Suprapubic skin (tissue), 4 donors: ENCODE measurements around the gene VSIG1.

Experiments
- EP300 ChIP-seq: sonication (generic); formaldehyde crosslinking; IDR thresholded peaks from one replicate; pipeline ENCODE4 v1.6.1; 2017; ENCODE audit warnings: antibody characterized with exemption
- POLR2A ChIP-seq, 2 donors: fragments of 450-650 bp; IDR thresholded peaks; one replicate each; pipeline ENCODE4 v1.6.1; 2017; ENCODE audit warnings: antibody characterized with exemption in 2 of 2, mild to moderate bottlenecking in 2 of 2, moderate library complexity in 2 of 2
- POLR2AphosphoS5 ChIP-seq, 3 donors: sonication (generic); formaldehyde crosslinking; IDR thresholded peaks; one replicate each; pipeline ENCODE4 v1.6.1; 2017; ENCODE audit warnings: antibody characterized with exemption in 3 of 3
- TF ChIP-seq, protein P1 (sequence below), 2 donors: fragments of 200-600 bp in 1 of 2; fragments of 450-650 bp in 1 of 2; sonication (generic) in 1 of 2; IDR thresholded peaks; one replicate each; pipeline ENCODE4 v1.5.1; 2016 to 2019; ENCODE audit warnings: antibody characterized with exemption in 2 of 2, mild to moderate bottlenecking in 1 of 2, moderate library complexity in 1 of 2

DNA sequence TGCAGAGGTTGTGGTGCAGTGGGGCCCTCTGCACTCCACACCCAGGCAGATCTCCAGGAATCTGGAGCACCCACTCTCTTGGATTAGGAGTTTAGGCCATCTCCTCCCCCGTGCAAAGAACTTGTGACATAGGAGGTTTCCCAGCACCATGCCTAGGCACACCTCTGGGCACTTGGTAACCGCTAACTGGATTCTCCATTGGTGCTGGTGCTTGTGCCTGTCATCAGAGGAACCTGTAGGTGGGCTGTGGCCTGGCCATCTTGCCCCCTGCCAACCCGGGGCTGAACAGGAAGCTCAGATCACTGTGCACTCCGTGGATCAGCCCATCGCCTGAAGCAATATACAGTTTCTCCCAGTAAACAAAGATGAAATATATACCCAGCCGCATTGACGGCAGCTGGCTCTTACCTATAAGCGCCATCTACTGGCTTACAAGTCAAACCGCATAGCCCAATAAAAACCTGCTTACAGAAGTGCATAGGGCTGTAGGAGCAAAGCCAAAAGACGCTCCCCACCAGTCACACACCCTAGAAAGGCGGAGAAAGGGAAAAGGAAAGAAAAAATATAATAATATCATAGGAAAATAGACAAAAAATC, 43.5 kb upstream of the VSIG1 start:
- TF ChIP-seq POLR2A (IDR thresholded peaks at IDR 0.05) (no peak), EP300 (no peak), POLR2AphosphoS5 (IDR thresholded peaks at IDR 0.05) (no peak)
- TF ChIP-seq, protein P1, sequence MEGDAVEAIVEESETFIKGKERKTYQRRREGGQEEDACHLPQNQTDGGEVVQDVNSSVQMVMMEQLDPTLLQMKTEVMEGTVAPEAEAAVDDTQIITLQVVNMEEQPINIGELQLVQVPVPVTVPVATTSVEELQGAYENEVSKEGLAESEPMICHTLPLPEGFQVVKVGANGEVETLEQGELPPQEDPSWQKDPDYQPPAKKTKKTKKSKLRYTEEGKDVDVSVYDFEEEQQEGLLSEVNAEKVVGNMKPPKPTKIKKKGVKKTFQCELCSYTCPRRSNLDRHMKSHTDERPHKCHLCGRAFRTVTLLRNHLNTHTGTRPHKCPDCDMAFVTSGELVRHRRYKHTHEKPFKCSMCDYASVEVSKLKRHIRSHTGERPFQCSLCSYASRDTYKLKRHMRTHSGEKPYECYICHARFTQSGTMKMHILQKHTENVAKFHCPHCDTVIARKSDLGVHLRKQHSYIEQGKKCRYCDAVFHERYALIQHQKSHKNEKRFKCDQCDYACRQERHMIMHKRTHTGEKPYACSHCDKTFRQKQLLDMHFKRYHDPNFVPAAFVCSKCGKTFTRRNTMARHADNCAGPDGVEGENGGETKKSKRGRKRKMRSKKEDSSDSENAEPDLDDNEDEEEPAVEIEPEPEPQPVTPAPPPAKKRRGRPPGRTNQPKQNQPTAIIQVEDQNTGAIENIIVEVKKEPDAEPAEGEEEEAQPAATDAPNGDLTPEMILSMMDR (IDR thresholded peaks at IDR 0.05) = peak in 1 of 2 donors; percentile 34
